AG04450 (cell line): ENCODE data around the gene RAPGEF5. TPM values are rescaled to one million over a fixed set of nuclear protein-coding genes. Genes with fewer than 3 reads are reported as not detected.

ENCODE experiments used
- CTCF ChIA-PET: fragments of 300-600, 350-600 bp; formaldehyde crosslinking; extraction: SDS; loops from one replicate; lab custom pipeline; 2022; ENCODE audit warnings: antibody characterized with exemption, inconsistent platforms; lab: Charles Lee
- POLR2A ChIA-PET: fragments of 350-600 bp; formaldehyde crosslinking; extraction: SDS; loops from one replicate; lab custom pipeline; 2021; ENCODE audit warnings: antibody characterized with exemption, inconsistent platforms; lab: Yijun Ruan, JAX
- DNase-seq: peaks from one replicate; pipeline ENCODE4 v3.0.0-alpha.2; 2011; ENCODE audit warnings: low read depth, low spot score
- H3K27ac ChIP-seq: one replicate; pipeline ENCODE4 v1.5.1; 2012; ENCODE audit warnings: low read depth, low read length, control low read depth
- H3K27me3 ChIP-seq: one replicate; pipeline ENCODE4 v1.6.0; 2012; ENCODE audit warnings: low read length; ENCODE audit not compliant: control insufficient read depth, insufficient read depth
- H3K4me3 ChIP-seq: 2 replicates; pipeline ENCODE4 v1.5.1; 2011; ENCODE audit warnings: mild to moderate bottlenecking, low read depth, low read length, control low read depth
- H3K9me3 ChIP-seq: 2 replicates; pipeline ENCODE4 v1.5.1; 2012; ENCODE audit warnings: low read length; ENCODE audit not compliant: control insufficient read depth, insufficient read depth
- polyA plus RNA-seq: library from polyadenylated mRNA; depleted of rRNA; stranded (reverse); fragments of >200 nt; gene quantifications from 2 replicates; pipeline ENCODE4 v1.2.3, GENCODE V29; 2011
- TF ChIP-seq, protein P1 (sequence below): IDR thresholded peaks from 2 replicates; pipeline ENCODE4 v1.5.1; 2011; ENCODE audit warnings: low read depth, low read length, control low read depth, inconsistent platforms

Gene RAPGEF5
- polyA plus RNA-seq, 1 experiment = 0.16 TPM

DNA sequence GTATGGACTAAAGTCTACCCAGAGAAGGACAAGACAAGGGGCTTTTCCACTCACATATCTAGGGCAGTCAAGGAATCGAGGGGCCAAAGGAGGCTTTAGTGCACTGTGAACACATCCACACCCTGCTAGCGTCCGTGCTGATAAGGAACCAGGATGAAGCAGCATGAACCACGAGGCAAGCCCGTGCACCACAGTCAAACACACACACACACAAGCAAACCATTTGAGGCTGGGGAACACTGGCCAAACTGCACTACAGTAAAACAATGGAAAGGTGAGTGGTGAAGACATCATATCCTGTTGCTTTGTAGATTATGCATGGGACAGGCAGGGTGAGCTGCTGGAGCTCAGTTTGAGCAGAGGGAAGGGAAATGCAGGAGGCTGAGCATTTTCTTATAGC lies 233.8 kb downstream of the RAPGEF5 start:
- H3K9me3 ChIP-seq = no peaks in the 10 kb centered on the region
- TF ChIP-seq, protein P1, sequence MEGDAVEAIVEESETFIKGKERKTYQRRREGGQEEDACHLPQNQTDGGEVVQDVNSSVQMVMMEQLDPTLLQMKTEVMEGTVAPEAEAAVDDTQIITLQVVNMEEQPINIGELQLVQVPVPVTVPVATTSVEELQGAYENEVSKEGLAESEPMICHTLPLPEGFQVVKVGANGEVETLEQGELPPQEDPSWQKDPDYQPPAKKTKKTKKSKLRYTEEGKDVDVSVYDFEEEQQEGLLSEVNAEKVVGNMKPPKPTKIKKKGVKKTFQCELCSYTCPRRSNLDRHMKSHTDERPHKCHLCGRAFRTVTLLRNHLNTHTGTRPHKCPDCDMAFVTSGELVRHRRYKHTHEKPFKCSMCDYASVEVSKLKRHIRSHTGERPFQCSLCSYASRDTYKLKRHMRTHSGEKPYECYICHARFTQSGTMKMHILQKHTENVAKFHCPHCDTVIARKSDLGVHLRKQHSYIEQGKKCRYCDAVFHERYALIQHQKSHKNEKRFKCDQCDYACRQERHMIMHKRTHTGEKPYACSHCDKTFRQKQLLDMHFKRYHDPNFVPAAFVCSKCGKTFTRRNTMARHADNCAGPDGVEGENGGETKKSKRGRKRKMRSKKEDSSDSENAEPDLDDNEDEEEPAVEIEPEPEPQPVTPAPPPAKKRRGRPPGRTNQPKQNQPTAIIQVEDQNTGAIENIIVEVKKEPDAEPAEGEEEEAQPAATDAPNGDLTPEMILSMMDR = no peak
- POLR2A ChIA-PET = no interaction called here
- CTCF ChIA-PET = interaction anchor here (2.2 kb wide), 1 partner anchor 13 kb away, joined by 7 read pairs; no protein-coding TSS in a partner anchor
- H3K27me3 ChIP-seq = peaks cover 2% of the 10 kb centered on the region
- no peak for DNase-seq
- no peak overlapping the region for H3K27ac ChIP-seq
- H3K4me3 ChIP-seq = no peak overlapping the region

DNA sequence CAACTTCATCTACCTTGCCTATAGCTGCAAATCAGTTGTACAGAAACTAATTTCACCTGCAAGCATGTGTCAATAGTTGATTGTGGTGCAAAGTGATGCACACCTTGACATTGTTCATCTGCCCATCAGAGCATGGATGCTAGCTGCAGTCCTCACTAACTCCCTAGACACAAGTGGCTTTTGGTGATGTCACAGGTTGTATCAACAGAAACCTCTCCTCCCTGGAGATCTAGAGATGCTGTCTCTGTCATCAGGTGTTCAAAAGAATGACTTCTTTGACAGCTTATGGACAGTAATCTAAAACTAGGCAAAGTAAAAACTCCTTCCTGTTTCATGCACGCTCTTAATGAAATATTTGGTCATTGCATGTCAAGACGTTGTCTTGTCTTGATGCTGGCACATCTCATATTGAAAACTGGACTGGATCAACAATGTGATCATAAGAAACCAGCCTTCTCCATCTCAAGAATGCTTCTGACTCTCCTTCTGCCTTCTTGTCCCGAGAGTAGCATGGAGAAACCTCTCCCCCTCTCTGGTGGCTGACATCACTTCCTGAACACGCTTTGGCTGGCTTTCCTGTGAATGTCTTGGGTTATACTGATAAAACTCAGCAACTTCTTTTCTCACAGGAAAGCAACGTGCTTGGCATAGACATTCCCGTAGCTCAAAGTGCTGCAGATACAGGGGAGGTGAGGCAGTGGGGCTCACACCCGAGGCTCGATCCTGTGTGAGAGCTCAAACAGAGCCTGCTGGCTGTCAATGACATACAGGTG lies 235.1 kb downstream of the RAPGEF5 start:
- POLR2A ChIA-PET = no interaction called here
- Histone ChIP-seq H3K4me3 (no peak overlapping the region), H3K9me3 (no peaks in the 10 kb centered on the region; the same call in 1 of the 2 replicates), H3K27me3 (peaks cover 2% of the 10 kb centered on the region), H3K27ac (no peak overlapping the region)
- TF ChIP-seq, protein P1 = no peak
- DNase-seq = no peak
- CTCF ChIA-PET = interaction anchor here (2.2 kb wide), 1 partner anchor 12 kb away, joined by 7 read pairs; no protein-coding TSS in a partner anchor

DNA sequence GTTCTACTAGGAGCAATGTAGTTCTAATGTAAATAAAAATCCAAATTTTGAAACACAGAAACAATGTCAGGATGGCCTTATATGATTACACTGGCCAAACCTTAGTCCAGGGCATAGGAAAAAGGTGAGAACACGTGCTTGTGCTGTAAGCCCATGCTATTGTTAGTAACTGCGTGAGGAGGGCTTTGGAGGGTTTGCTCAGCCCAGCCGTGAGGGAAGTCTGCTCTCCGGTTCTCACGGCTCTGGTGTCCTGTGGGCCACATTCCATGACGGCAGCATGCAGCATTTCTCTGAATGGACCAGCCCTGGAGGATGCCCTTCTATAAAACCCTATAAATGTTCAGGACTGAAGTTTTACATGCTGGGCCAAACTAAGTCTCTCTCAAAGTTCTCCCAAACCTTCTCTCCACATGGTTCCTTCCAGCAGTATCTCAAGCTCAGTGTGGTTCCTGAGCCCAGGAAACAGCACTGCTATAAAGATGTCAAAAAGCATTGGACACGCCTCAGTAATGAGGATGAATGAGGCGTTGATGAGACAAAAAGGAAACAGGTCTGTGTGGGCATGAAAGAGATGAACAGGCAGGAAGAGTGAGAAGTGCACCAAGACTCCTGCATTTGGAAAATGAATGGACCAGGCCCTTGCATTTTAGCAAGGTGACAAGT lies 236.4 kb downstream of the RAPGEF5 start:
- CTCF ChIA-PET = interaction anchor here (2.7 kb wide), 1 partner anchor 10 kb away, joined by 13 read pairs; no protein-coding TSS in a partner anchor
- H3K4me3 ChIP-seq = no peak overlapping the region
- peaks cover 2% of the 10 kb centered on the region for H3K27me3 ChIP-seq
- TF ChIP-seq, protein P1 = no peak
- no peaks in the 10 kb centered on the region; the same call in 1 of the 2 replicates for H3K9me3 ChIP-seq
- DNase-seq = no peak
- POLR2A ChIA-PET = no interaction called here
- H3K27ac ChIP-seq = no peak overlapping the region

DNA sequence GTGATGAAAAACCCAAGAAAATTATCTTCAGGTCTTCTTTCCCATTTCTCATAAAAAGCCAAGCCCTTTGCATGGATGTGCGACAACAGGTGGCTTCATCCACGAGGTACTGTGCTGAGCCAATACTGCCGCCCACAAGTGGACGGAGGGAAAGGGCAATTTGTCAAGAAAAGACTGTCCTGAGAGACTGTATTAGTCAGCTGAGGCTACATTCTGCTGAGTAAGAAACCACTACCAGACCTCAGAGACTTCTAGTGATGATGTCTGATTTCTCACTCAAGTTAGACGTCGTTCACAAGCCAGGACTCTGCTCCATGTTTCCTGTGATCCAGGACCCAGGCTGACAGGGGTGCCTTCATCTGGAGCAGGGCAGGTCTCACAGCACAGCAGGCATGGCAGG lies 239.7 kb downstream of the RAPGEF5 start:
- no peak for DNase-seq
- no peak overlapping the region for H3K27ac ChIP-seq
- H3K4me3 ChIP-seq = no peak overlapping the region
- H3K9me3 ChIP-seq = no peaks in the 10 kb centered on the region; the same call in 1 of the 2 replicates
- no peaks in the 10 kb centered on the region for H3K27me3 ChIP-seq
- TF ChIP-seq, protein P1 = no peak
- ChIA-PET CTCF (no interaction called here), POLR2A (no interaction called here)
